8988T (cell line): ENCODE measurements around the gene RNF34.
A peak's percentile ranks its signal among the peaks of the same experiment; 100 is the strongest.
"Not testable (repeated sequence)": the region's sequence is repeated elsewhere in the genome, so short reads cannot be mapped to it uniquely, and the experiment has no call there.

Source experiments
- DNase-seq: peaks from one replicate; pipeline ENCODE4 v3.0.0; 2011

The RNF34 gene

GRCh38 chr12:121399391-121400331, at the start of gene RNF34:
TSS of gene RNF34 (plus strand) at chr12:121400118. CDS start at chr12:121400213, 95 bp downstream.
- DNase-seq = peak; percentile 70

- DNase-seq = peak; percentile 78
Measured at GRCh38 chr12:121351820-121352681, 47.9 kb upstream of the RNF34 start, which contains the start of gene ANAPC5. TSS of gene ANAPC5 (minus strand) at chr12:121352411. CDS start at chr12:121352340, 71 bp downstream.

GRCh38 chr12:121352682-121353018, 47.3 kb upstream of the RNF34 start:
- no peak for DNase-seq

- no peak for DNase-seq
Measured at GRCh38 chr12:121355818-121356217, 44.1 kb upstream of the RNF34 start.

GRCh38 chr12:121356657-121357056, 43.3 kb upstream of the RNF34 start:
- DNase-seq = no peak

GRCh38 chr12:121357331-121357730, 42.6 kb upstream of the RNF34 start:
- DNase-seq = no peak

- no peak for DNase-seq
Measured at GRCh38 chr12:121358073-121358472, 41.8 kb upstream of the RNF34 start.

- DNase-seq = no peak
Measured at GRCh38 chr12:121364683-121365121, 35.2 kb upstream of the RNF34 start.

- DNase-seq = no peak
Measured at GRCh38 chr12:121365416-121366062, 34.4 kb upstream of the RNF34 start.

- DNase-seq = no peak
Measured at GRCh38 chr12:121366063-121366459, 33.9 kb upstream of the RNF34 start.

- no peak for DNase-seq
Measured at GRCh38 chr12:121371404-121371803, 28.5 kb upstream of the RNF34 start.

GRCh38 chr12:121373755-121374154, 26.2 kb upstream of the RNF34 start:
- DNase-seq = no peak

- not testable (repeated sequence) for DNase-seq
Measured at GRCh38 chr12:121374336-121374735, 25.6 kb upstream of the RNF34 start.

GRCh38 chr12:121374945-121375584, 24.9 kb upstream of the RNF34 start:
- DNase-seq = not testable (repeated sequence)

- no peak for DNase-seq
Measured at GRCh38 chr12:121376754-121377697, 22.9 kb upstream of the RNF34 start.

- DNase-seq = no peak
Measured at GRCh38 chr12:121378736-121379135, 21.2 kb upstream of the RNF34 start.

- no peak for DNase-seq
Measured at GRCh38 chr12:121379945-121380344, 20.0 kb upstream of the RNF34 start.

- DNase-seq = no peak
Measured at GRCh38 chr12:121383601-121384021, 16.3 kb upstream of the RNF34 start.

- not testable (repeated sequence) for DNase-seq
Measured at GRCh38 chr12:121384891-121385290, 15.0 kb upstream of the RNF34 start.

- DNase-seq = no peak
Measured at GRCh38 chr12:121388421-121388981, 11.4 kb upstream of the RNF34 start.

- DNase-seq = no peak
Measured at GRCh38 chr12:121390856-121391255, 9.1 kb upstream of the RNF34 start.
